OCI-M2 (cell line): Measurements from ENCODE around the gene TBC1D19.

ENCODE experiments used
- DNase-seq: peaks from one replicate; lab custom pipeline; 2025; ENCODE audit not compliant: unreplicated experiment; lab: John Stamatoyannopoulos, UW

Gene TBC1D19

DNA sequence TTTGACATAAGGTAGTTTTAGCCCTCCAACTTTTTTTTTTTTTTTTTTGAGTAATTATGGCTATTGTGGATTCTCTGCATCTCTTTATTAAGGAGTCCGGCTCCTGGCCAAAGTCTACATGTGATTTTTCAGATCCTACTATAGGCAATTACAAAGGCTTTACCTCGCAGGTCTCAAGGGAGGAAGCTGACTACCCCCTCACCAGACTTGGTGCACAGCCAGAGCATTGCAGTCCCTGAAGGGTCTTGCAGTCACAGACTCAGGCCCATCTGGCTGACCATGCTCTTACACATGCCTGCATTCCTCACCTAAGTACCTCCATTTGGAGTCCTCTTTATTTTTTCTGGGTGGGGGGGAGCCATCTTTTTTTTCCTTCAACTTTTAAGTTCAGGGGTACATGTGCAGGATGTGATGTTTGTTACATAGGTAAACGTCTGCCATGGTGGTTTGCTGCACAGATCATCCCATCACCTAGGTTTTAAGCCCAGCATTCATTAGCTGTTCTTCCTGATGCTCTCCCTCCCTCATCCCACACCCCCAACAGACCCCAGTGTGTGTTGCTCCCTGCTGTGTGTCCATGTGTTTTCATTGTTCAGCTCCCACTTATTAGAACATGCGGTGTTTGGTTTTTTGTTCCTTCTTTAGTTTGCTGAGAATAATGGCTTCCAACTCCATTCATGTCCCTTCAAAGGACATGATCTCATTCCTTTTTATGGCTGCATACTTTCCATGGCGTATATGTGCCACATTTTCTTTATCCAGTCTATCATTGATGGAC is 188.4 kb downstream of the TBC1D19 start:
- DNase-seq: no peak

DNA sequence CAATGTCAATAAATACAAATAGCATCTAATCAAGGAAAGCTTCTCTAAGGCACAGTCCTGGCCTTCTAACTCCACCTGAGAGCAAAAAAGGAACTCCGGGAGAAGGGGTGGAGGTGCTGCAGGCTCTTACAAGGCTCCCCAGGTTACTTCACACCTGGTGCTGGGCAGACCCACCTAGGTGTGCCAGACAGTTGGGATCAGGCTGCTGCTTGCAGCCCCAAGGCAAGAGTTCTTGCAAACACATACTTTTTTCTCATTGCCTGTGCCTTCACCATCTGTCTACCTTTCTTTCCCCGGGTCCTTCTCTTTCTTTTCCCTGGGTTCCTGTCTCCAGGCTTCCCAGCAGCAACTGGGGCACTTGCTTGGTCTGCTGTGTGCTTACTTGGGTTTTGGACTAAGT is 195.3 kb downstream of the TBC1D19 start:
- DNase-seq: no peak

DNA sequence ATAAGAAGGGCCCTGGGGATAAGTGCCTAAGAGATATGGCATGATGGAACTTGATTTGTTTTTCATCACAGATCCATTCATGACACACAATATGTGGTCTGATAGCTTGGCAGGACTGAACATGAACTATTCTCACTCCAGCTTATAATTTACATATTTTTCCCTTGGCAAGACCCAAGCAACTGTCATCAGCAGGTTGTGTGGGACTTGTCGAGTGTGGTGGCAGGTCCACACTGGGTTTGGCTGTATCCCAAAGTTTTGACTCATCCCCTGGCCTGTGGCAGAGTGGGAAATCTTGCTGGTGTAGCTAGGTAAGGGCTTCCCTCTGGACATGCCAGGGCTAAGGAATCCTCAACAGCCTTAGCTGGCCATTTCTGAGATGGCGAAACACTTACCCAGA is 195.8 kb downstream of the TBC1D19 start:
- no peak for DNase-seq

GRCh38 chr4:26780539-26780938 is 196.7 kb downstream of the TBC1D19 start:
- DNase-seq: no peak

- DNase-seq: peak; percentile 53
These were observed 198.4 kb downstream of the TBC1D19 start for GRCh38 chr4:26782168-26782829.

DNA sequence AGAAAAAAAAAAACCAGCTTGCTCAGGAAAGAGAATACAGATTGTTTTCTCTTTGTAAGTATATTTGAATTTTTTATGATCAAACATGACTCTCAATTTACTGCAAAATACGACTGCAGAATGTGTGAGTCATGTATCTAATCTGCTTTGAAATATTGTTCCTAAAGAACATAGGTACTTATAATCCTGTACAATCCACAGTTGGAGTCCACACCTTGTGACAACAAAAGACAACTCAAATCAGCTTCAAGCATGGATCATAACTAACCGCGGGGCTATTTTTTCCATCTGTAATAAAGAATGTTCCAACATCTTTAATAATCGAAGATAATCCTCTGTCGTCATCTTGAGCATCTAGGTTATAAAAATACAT is 198.9 kb downstream of the TBC1D19 start:
- no peak for DNase-seq

DNA sequence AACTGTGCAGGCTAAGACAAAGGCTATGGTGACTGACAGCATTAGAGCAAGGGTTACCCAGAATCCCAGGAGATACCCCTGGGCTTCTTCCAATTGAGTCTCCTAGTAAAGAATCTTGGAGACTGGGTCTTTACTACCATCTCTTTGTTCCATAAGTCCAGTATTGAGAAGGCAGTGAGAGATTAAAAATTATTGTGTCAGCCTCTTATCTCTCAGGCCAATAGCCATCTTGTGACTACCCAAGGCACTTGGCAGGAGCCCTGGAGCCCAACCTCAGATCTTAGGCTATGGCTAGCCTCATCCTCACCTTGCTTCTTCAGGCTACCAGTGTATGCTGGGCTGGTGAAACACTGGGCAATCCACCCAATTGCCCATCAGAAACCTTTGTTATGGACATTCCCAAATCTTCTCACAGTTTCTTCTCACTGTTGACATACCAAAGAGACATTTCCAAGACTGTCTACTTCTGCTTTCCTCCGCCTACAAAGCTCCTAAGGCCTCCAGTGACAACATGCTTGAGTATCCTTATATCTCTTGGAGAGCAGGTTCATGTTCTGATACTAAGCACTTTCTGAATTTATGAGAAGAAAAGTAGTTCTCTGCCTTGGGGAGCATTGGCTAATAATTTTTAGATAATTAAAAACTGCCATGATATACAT is 200.5 kb downstream of the TBC1D19 start:
- DNase-seq: no peak

DNA sequence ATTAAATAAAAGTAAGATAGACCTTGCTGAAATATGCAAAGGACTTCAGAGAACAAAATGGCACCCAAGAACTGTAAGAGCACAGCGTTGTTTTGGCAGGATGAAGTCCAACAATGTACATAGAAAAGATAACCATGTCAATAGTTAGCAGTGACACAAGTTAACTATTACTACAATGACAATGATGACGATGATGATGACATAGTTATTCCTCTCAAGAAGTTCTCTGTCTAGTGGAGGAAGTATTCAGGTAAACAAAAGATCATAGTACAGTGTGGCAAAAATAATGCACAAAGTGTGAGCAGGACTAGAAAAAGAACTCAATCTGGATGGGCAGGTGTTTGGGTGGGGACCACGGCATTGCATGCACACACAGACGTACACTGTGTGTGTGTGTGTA is 201.4 kb downstream of the TBC1D19 start:
- DNase-seq: no peak

- DNase-seq: no peak
These were observed 201.9 kb downstream of the TBC1D19 start for GRCh38 chr4:26785810-26786209.

DNA sequence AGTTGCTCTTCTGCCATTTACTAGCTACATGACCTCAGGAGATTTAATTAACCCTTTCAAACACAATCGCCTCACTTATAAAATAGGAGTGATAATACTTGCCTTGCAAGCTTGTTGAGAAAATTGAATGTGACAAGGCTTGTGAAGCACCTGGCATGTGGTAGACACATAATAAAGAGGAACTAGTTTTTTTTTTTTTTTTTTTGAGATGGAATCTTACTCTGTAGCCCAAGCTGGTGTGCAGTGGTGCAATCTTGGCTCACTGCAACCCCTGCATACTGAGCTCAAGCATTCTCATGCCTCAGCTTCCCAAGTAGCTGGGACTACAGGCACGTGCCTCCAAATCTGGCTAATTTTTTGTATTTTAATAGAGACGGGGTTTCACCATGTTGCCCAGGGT is 203.0 kb downstream of the TBC1D19 start:
- DNase-seq: no peak

GRCh38 chr4:26787461-26788340 is 203.8 kb downstream of the TBC1D19 start:
- DNase-seq: no peak

GRCh38 chr4:26788341-26788733 is 204.5 kb downstream of the TBC1D19 start:
- no peak for DNase-seq

DNA sequence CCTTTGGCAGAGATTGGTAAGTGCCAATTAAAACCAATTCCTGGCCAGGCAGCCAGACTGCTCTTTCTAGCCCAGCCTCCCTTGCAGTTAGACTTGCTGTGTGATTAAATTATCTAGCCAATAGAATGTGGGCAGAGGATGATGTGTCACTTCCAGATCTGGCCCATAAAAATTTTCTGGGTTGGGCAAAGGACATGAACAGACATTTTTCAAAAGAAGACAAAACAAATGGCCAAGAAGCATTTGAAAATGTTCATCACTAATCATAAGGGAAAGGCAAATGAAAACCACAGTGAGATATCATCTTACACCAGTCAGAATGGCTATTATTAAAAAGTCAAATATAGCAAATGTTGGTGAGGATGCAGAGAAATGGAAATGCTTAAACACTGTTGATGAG is 205.3 kb downstream of the TBC1D19 start:
- no peak for DNase-seq

GRCh38 chr4:26791346-26791745 is 207.5 kb downstream of the TBC1D19 start:
- no peak for DNase-seq

DNA sequence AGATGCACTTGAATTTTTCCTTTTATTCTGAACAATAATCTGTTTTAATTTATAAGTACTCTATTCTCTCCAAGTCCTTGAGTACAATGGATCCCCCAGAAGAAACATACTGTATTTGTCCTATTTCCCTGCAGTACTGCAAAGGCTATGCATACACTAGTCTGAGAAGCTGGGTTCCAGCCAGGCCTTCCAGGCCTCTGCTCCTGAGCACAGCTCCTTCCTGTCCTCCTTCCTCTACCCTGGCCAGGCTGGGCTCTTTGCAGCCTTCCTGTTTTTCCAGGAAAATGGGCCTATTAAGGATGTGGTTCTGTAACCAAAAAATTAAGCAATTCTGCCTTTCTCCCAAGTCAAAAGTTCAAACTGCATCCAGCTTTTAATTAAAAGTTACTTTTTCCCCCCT is 208.8 kb downstream of the TBC1D19 start:
- no peak for DNase-seq

DNA sequence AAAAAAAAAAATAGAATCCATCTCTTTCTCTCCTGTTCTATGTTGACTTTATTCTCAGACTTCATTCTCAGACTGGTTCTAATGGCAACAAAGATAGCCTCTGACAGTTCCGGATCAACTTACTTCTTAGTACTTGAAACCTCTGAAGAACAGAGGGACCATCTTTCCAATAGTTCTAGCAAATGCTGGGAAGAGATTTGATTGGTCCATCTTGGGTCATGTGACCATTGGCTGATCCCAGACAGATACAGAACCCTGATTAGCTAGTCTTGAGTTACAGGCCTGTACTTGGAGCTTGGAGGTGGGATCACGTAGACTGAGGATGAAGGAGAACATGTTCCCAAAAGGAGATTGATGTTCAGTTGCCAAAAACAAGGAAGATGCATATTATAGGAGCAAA is 209.9 kb downstream of the TBC1D19 start:
- no peak for DNase-seq

DNA sequence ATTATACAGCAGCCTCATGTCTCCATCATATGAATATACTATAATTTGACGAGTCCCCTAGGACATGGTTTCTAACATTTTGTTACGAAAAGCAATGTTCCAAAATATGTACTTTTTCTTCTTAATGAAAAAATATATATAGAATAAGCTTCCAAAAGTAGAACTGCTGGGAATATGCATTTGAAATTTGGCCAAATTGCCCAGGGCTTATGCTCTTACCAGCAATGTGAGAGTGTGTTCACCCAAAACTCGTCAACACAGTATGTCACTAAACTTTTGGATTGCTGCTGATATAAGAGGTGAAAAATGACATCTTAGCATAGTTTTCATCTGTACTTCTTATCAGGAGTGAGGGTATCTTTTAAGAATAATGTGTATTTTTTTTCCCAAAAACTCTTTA is 212.2 kb downstream of the TBC1D19 start:
- no peak for DNase-seq

GRCh38 chr4:26802790-26803189 is 218.9 kb downstream of the TBC1D19 start:
- no peak for DNase-seq

- DNase-seq: no peak
These were observed 219.5 kb downstream of the TBC1D19 start for GRCh38 chr4:26803211-26803861.

DNA sequence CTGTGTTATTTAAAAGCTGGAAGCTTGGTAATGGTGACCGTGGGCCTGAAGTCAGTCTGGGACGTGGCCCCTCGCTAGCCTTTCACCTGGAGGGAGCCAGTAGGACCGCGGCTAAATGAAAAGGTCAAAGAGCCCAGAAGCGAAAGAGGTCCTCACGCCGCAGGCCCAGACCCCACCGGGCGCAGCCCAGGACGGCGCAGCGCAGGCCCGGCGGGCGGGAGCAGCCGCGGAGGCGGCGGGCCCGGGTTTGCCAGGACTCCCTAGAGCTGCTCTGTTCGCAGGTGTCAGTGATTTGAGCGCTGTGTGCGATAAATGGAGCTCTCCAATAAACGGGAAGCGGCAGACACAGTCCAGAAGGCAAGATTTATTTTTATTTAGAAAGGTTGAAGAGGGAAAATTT is 220.6 kb downstream of the TBC1D19 start:
- no peak for DNase-seq

GRCh38 chr4:26804925-26805324 is 221.0 kb downstream of the TBC1D19 start:
- no peak for DNase-seq
